ENCODE data around the gene SLC5A11. TPM values are rescaled to one million over a fixed set of nuclear protein-coding genes. Genes with fewer than 3 reads are reported as not detected.
A peak's percentile ranks its signal among the peaks of the same experiment; 100 is the strongest.
"Not testable (repeated sequence)": the region's sequence is repeated elsewhere in the genome, so short reads cannot be mapped to it uniquely, and the experiment has no call there.

Gene SLC5A11
- total RNA-seq, 2 experiments from 2014 or later = 0.12 TPM; not detected in 1

- no peaks in the 10 kb centered on the region for H3K9me3 Mint-ChIP-seq
- ChIA-PET CTCF (no interaction called here), POLR2A (interaction anchor here (1.4 kb wide), 1 partner anchor 11 kb away, joined by 5 read pairs; no protein-coding TSS in a partner anchor)
- no peaks in the 10 kb centered on the region for H3K36me3 Mint-ChIP-seq
- H3K27me3 Mint-ChIP-seq = no peaks in the 10 kb centered on the region
- H3K4me3 Mint-ChIP-seq = no peak overlapping the region
- no peaks in the 10 kb centered on the region for H3K4me1 Mint-ChIP-seq (ENCODE audit: low read depth)
- no peak for DNase-seq
- H3K27ac Mint-ChIP-seq = no peak overlapping the region
- intact Hi-C loops (cut with micrococcal nuclease) = no loop called here
Measured at GRCh38 chr16:24839347-24839972, 6.3 kb upstream of the SLC5A11 start.

- CTCF ChIA-PET = no interaction called here
- intact Hi-C loops (cut with micrococcal nuclease) = no loop called here
- POLR2A ChIA-PET = interaction anchor here (1.3 kb wide), 1 partner anchor 10 kb away, joined by 4 read pairs; no protein-coding TSS in a partner anchor
- DNase-seq = no peak
- no peaks in the 10 kb centered on the region for H3K36me3 Mint-ChIP-seq
- H3K9me3 Mint-ChIP-seq = no peaks in the 10 kb centered on the region
- H3K27ac Mint-ChIP-seq = no peak overlapping the region
- no peaks in the 10 kb centered on the region for H3K4me1 Mint-ChIP-seq (ENCODE audit: low read depth)
- no peaks in the 10 kb centered on the region for H3K27me3 Mint-ChIP-seq
- H3K4me3 Mint-ChIP-seq = no peak overlapping the region
Measured at GRCh38 chr16:24841291-24841690, 4.5 kb upstream of the SLC5A11 start.

- DNase-seq = peak; percentile 42
- Mint-ChIP-seq H3K27me3 (no peaks in the 10 kb centered on the region), H3K4me1 (ENCODE audit: low read depth) (no peaks in the 10 kb centered on the region), H3K9me3 (no peaks in the 10 kb centered on the region), H3K36me3 (no peaks in the 10 kb centered on the region), H3K27ac (no peak overlapping the region), H3K4me3 (no peak overlapping the region)
- ChIA-PET POLR2A (no interaction called here), CTCF (no interaction called here)
- intact Hi-C loops (cut with micrococcal nuclease) = no loop called here
Measured at GRCh38 chr16:24844101-24845030, 1.4 kb upstream of the SLC5A11 start.

- POLR2A ChIA-PET; H3K9me3 Mint-ChIP-seq; intact Hi-C loops (cut with micrococcal nuclease); H3K27me3 Mint-ChIP-seq; H3K36me3 Mint-ChIP-seq; CTCF ChIA-PET; H3K4me3 Mint-ChIP-seq; H3K4me1 Mint-ChIP-seq (ENCODE audit: low read depth); H3K27ac Mint-ChIP-seq; DNase-seq: not testable (repeated sequence)
Measured at GRCh38 chr16:24845031-24845365, 765 bp upstream of the SLC5A11 start.

GRCh38 chr16:24846548-24847357 lies 990 bp downstream of the SLC5A11 start:
- no peak for DNase-seq
- ChIA-PET CTCF (no interaction called here), POLR2A (no interaction called here)
- Mint-ChIP-seq H3K36me3 (no peaks in the 10 kb centered on the region), H3K4me3 (no peak overlapping the region), H3K27me3 (no peaks in the 10 kb centered on the region), H3K4me1 (ENCODE audit: low read depth) (peaks cover 13% of the 10 kb centered on the region), H3K27ac (no peak overlapping the region), H3K9me3 (no peaks in the 10 kb centered on the region)
- intact Hi-C loops (cut with micrococcal nuclease) = loop anchor here (1.0 kb wide), 1 partner anchor 12 kb away; no protein-coding TSS in a partner anchor

- no peaks in the 10 kb centered on the region for H3K27me3 Mint-ChIP-seq
- no peaks in the 10 kb centered on the region for H3K9me3 Mint-ChIP-seq
- H3K4me1 Mint-ChIP-seq (ENCODE audit: low read depth) = peaks cover 19% of the 10 kb centered on the region
- CTCF ChIA-PET = no interaction called here
- no peaks in the 10 kb centered on the region for H3K36me3 Mint-ChIP-seq
- POLR2A ChIA-PET = no interaction called here
- H3K4me3 Mint-ChIP-seq = no peak overlapping the region
- DNase-seq = no peak
- no peak overlapping the region for H3K27ac Mint-ChIP-seq
- intact Hi-C loops (cut with micrococcal nuclease) = loop anchor here (1.0 kb wide), 1 partner anchor 11 kb away; no protein-coding TSS in a partner anchor
Measured at GRCh38 chr16:24847358-24847664, 1.5 kb downstream of the SLC5A11 start.

GRCh38 chr16:24848065-24848464 lies 2.3 kb downstream of the SLC5A11 start:
- H3K27me3 Mint-ChIP-seq = no peaks in the 10 kb centered on the region
- DNase-seq = no peak
- H3K9me3 Mint-ChIP-seq = no peaks in the 10 kb centered on the region
- no peaks in the 10 kb centered on the region for H3K36me3 Mint-ChIP-seq
- ChIA-PET POLR2A (no interaction called here), CTCF (no interaction called here)
- H3K27ac Mint-ChIP-seq = no peak overlapping the region
- no peak overlapping the region for H3K4me3 Mint-ChIP-seq
- intact Hi-C loops (cut with micrococcal nuclease) = no loop called here
- peaks cover 19% of the 10 kb centered on the region for H3K4me1 Mint-ChIP-seq (ENCODE audit: low read depth)

- intact Hi-C loops (cut with micrococcal nuclease) = loop anchor here (2.0 to 10.0 kb wide), 7 partner anchors 77 to 657 kb away; no protein-coding TSS in a partner anchor
- POLR2A ChIA-PET = interaction anchor here (2.0 kb wide), 1 partner anchor 11 kb away, joined by 5 read pairs; no protein-coding TSS in a partner anchor
- no peaks in the 10 kb centered on the region for H3K36me3 Mint-ChIP-seq
- no peak overlapping the region for H3K27ac Mint-ChIP-seq
- peaks cover 21% of the 10 kb centered on the region for H3K4me1 Mint-ChIP-seq (ENCODE audit: low read depth)
- H3K27me3 Mint-ChIP-seq = no peaks in the 10 kb centered on the region
- CTCF ChIA-PET = interaction anchor here (1.0 kb wide), 1 partner anchor 57 kb away, joined by 3 read pairs; no protein-coding TSS in a partner anchor
- H3K9me3 Mint-ChIP-seq = no peaks in the 10 kb centered on the region
- H3K4me3 Mint-ChIP-seq = no peak overlapping the region
- no peak for DNase-seq
Measured at GRCh38 chr16:24849641-24850040, 3.9 kb downstream of the SLC5A11 start.

- Mint-ChIP-seq H3K4me3 (no peak overlapping the region), H3K36me3 (no peaks in the 10 kb centered on the region), H3K4me1 (ENCODE audit: low read depth) (peaks cover 21% of the 10 kb centered on the region), H3K27ac (no peak overlapping the region), H3K27me3 (no peaks in the 10 kb centered on the region), H3K9me3 (no peaks in the 10 kb centered on the region)
- peak; percentile 53 for DNase-seq
- intact Hi-C loops (cut with micrococcal nuclease) = loop anchor here (2.0 to 10.0 kb wide), 7 partner anchors 78 to 658 kb away; no protein-coding TSS in a partner anchor
- CTCF ChIA-PET = interaction anchor here (1.0 to 1.7 kb wide), 3 partner anchors 56 to 270 kb away, joined by 3 to 4 read pairs (median 3); no protein-coding TSS in a partner anchor
- POLR2A ChIA-PET = interaction anchor here (2.0 kb wide), 1 partner anchor 11 kb away, joined by 5 read pairs; no protein-coding TSS in a partner anchor
Measured at GRCh38 chr16:24850289-24850938, 4.7 kb downstream of the SLC5A11 start.

- Mint-ChIP-seq H3K36me3 (no peaks in the 10 kb centered on the region), H3K4me3 (no peak overlapping the region), H3K27me3 (peaks cover 3% of the 10 kb centered on the region), H3K4me1 (ENCODE audit: low read depth) (peaks cover 21% of the 10 kb centered on the region), H3K27ac (peak overlapping the region; percentile 38), H3K9me3 (no peaks in the 10 kb centered on the region)
- intact Hi-C loops (cut with micrococcal nuclease) = loop anchor here (1.0 to 10.0 kb wide), 8 partner anchors 79 to 659 kb away; partner anchors contain the start of gene RBBP6
- ChIA-PET POLR2A (interaction anchor here (0.6 to 2.0 kb wide), 5 partner anchors 10 to 718 kb away, joined by 3 to 5 read pairs (median 4); no protein-coding TSS in a partner anchor), CTCF (interaction anchor here (0.5 to 1.7 kb wide), 5 partner anchors 53 to 550 kb away, joined by 3 to 4 read pairs (median 3); no protein-coding TSS in a partner anchor)
- peak; percentile 75 for DNase-seq
Measured at GRCh38 chr16:24851700-24852099, 5.9 kb downstream of the SLC5A11 start.

GRCh38 chr16:24852281-24852721 lies 6.5 kb downstream of the SLC5A11 start:
- POLR2A ChIA-PET = interaction anchor here (0.6 to 1.3 kb wide), 4 partner anchors 11 to 719 kb away, joined by 3 to 5 read pairs (median 4); no protein-coding TSS in a partner anchor
- intact Hi-C loops (cut with micrococcal nuclease) = loop anchor here (5.0 to 10.0 kb wide), 4 partner anchors 80 to 660 kb away; no protein-coding TSS in a partner anchor
- CTCF ChIA-PET = interaction anchor here (0.6 to 1.7 kb wide), 4 partner anchors 183 to 424 kb away, joined by 3 to 4 read pairs (median 3); no protein-coding TSS in a partner anchor
- H3K9me3 Mint-ChIP-seq = no peaks in the 10 kb centered on the region
- H3K4me1 Mint-ChIP-seq (ENCODE audit: low read depth) = peaks cover 21% of the 10 kb centered on the region
- H3K27me3 Mint-ChIP-seq = peaks cover 3% of the 10 kb centered on the region
- no peak for DNase-seq
- no peak overlapping the region for H3K4me3 Mint-ChIP-seq
- no peaks in the 10 kb centered on the region for H3K36me3 Mint-ChIP-seq
- H3K27ac Mint-ChIP-seq = peak overlapping the region; percentile 38
